HCT116 (cell line): ENCODE measurements around the gene SNTB2. TPM values are rescaled to one million over a fixed set of nuclear protein-coding genes. Genes with fewer than 3 reads are reported as not detected.

Experiments
- ATAC-seq: fragments of 200-7000 bp; cut with Tn5 transposase; 2 replicates; pipeline ENCODE4 v1.9.1; 2020; ENCODE audit warnings: mild to moderate bottlenecking, moderate library complexity
- BruUV-seq: library from RNA; stranded (reverse); fragments of 400-500 nt; replicated peaks from 2 replicates; lab custom pipeline; 2021; lab: Mats Ljungman, UMichigan
- CTCF ChIA-PET: fragments of 300-600 bp; sonication (Branson Sonifier 250); formaldehyde crosslinking; loops from one replicate; lab custom pipeline; 2021; ENCODE audit warnings: antibody characterized with exemption; lab: Charles Lee
- POLR2A ChIA-PET: fragments of 300-600, 350-600 bp; sonication (Branson Sonifier 250); formaldehyde crosslinking; loops from one replicate; lab custom pipeline; 2021; ENCODE audit warnings: antibody characterized with exemption; lab: Charles Lee
- RAD21 ChIA-PET, 2 experiments: fragments of 300-600 bp; sonication (Branson Sonifier 250); formaldehyde crosslinking; loops; one replicate each; lab custom pipeline; 2023; ENCODE audit warnings: low total read pairs in 2 of 2; ENCODE audit not compliant: uncharacterized antibody in 2 of 2, unreplicated experiment in 2 of 2, low non-redundant PET in 1 of 2; lab: Charles Lee
- DNase-seq: peaks from one replicate; pipeline ENCODE4 v3.0.0-alpha.2; 2010; ENCODE audit warnings: low read depth, low spot score
- H2AFZ ChIP-seq: fragments of 200-600 bp; shearing (Covaris generic), sonication (generic); 2 replicates; pipeline ENCODE4 v1.6.1; 2017; ENCODE audit warnings: low read depth, mixed run types, mixed read lengths, antibody characterized with exemption, low read length; ENCODE audit not compliant: poor library complexity, severe bottlenecking
- H3K27ac ChIP-seq: 2 replicates; pipeline ENCODE4 v1.5.1; 2012; ENCODE audit warnings: low read depth, low read length
- H3K27me3 ChIP-seq: fragments of 200-600 bp; sonication (generic); 2 replicates; pipeline ENCODE4 v1.6.1; 2016; ENCODE audit warnings: mixed run types, low read length, mixed read lengths; ENCODE audit not compliant: insufficient read depth
- H3K36me3 ChIP-seq, 2 experiments: fragments of 200-500 bp in 1 of 2; fragments of 200-600 bp in 1 of 2; sonication (Bioruptor generic) in 1 of 2; sonication (generic) in 1 of 2; 2 replicates each; pipeline versions ENCODE4 v1.5.1 to v1.6.1; 2014 to 2016; ENCODE audit warnings: low read length in 2 of 2, inconsistent platforms in 1 of 2, mixed read lengths in 1 of 2, mixed run types in 1 of 2; ENCODE audit not compliant: insufficient read depth in 2 of 2, control insufficient read depth in 1 of 2
- H3K4me1 ChIP-seq, 2 experiments: fragments of 200-600 bp in 1 of 2; sonication (generic) in 1 of 2; 2 replicates each; pipeline versions ENCODE4 v1.5.1 to v1.6.1; 2012 to 2017; ENCODE audit warnings: low read length in 2 of 2, inconsistent platforms in 1 of 2, mild to moderate bottlenecking in 1 of 2, mixed read lengths in 1 of 2, mixed run types in 1 of 2, moderate library complexity in 1 of 2; ENCODE audit not compliant: insufficient read depth in 2 of 2, control insufficient read depth in 1 of 2
- H3K4me2 ChIP-seq: fragments of 200-600 bp; sonication (generic); 2 replicates; pipeline ENCODE4 v1.6.1; 2017; ENCODE audit warnings: mixed run types, low read length, mixed read lengths
- H3K4me3 ChIP-seq, 2 experiments: fragments of 200-600 bp in 1 of 2; sonication (generic) in 1 of 2; replicated peaks in 1 of 2; 2 replicates each; pipeline ENCODE4 v1.5.1; 2011 to 2016; ENCODE audit warnings: low read length in 2 of 2, control low read depth in 1 of 2, low read depth in 1 of 2, mild to moderate bottlenecking in 1 of 2, mixed read lengths in 1 of 2, mixed run types in 1 of 2
- H3K79me2 ChIP-seq: fragments of 200-600 bp; sonication (generic); 2 replicates; pipeline ENCODE4 v1.6.1; 2017; ENCODE audit warnings: mild to moderate bottlenecking, mixed run types, low read length, moderate library complexity, mixed read lengths; ENCODE audit not compliant: insufficient read depth
- H3K9ac ChIP-seq: fragments of 200-600 bp; sonication (generic); 2 replicates; pipeline ENCODE4 v1.6.1; 2016; ENCODE audit warnings: low read length, mixed read lengths
- H3K9me2 ChIP-seq: fragments of 200-600 bp; sonication (generic), shearing (Covaris generic); 2 replicates; pipeline ENCODE4 v1.6.1; 2017; ENCODE audit warnings: mixed run types, mild to moderate bottlenecking, moderate library complexity; ENCODE audit not compliant: insufficient read depth
- H3K9me3 ChIP-seq, 2 experiments: fragments of 200-500 bp in 1 of 2; fragments of 200-600 bp in 1 of 2; sonication (Bioruptor generic) in 1 of 2; sonication (generic) in 1 of 2; 2 replicates each; pipeline ENCODE4 v1.6.1; 2014 to 2017; ENCODE audit warnings: low read length in 2 of 2, mixed read lengths in 2 of 2, inconsistent platforms in 1 of 2, low read depth in 1 of 2, mild to moderate bottlenecking in 1 of 2, mixed run types in 1 of 2, moderate library complexity in 1 of 2; ENCODE audit not compliant: control insufficient read depth in 1 of 2, insufficient read depth in 1 of 2
- H4K20me1 ChIP-seq: fragments of 200-600 bp; sonication (generic), shearing (Covaris generic); 2 replicates; pipeline ENCODE4 v1.6.1; 2017; ENCODE audit warnings: mixed run types, mild to moderate bottlenecking, moderate library complexity; ENCODE audit not compliant: insufficient read depth
- CBX3 ChIP-seq: IDR thresholded peaks from 2 replicates; pipeline ENCODE4 v1.6.1; 2012; ENCODE audit warnings: low read depth
- CEBPB ChIP-seq: IDR thresholded peaks from 2 replicates; pipeline ENCODE4 v1.6.1; 2012; ENCODE audit warnings: low read depth
- CTCF ChIP-seq, 3 experiments: fragments of 200-600 bp in 1 of 3; sonication (generic) in 1 of 3; IDR thresholded peaks in 2 of 3; conservative IDR thresholded peaks in 1 of 3; 2 replicates each; pipeline ENCODE4 v1.5.1; 2012 to 2017; ENCODE audit warnings: low read depth in 2 of 3, low read length in 2 of 3, antibody characterized with exemption in 1 of 3, borderline replicate concordance in 1 of 3, control low read depth in 1 of 3, mild to moderate bottlenecking in 1 of 3, mixed read lengths in 1 of 3, mixed run types in 1 of 3, moderate library complexity in 1 of 3; ENCODE audit not compliant: insufficient read depth in 1 of 3
- EGR1 ChIP-seq: IDR thresholded peaks from 2 replicates; pipeline ENCODE4 v1.6.1; 2012; ENCODE audit warnings: low read depth
- ELF1 ChIP-seq: IDR thresholded peaks from 2 replicates; pipeline ENCODE4 v1.6.1; 2012; ENCODE audit warnings: low read depth, borderline replicate concordance
- EZH2 ChIP-seq: fragments of 200-600 bp; sonication (generic); IDR thresholded peaks from 2 replicates; pipeline ENCODE4 v1.6.1; 2017; ENCODE audit warnings: antibody characterized with exemption, mixed run types
- EZH2phosphoT487 ChIP-seq: fragments of 200-600 bp; IDR thresholded peaks from 2 replicates; pipeline ENCODE4 v1.6.1; 2018; ENCODE audit warnings: antibody characterized with exemption, borderline replicate concordance
- FOSL1 ChIP-seq: IDR thresholded peaks from 2 replicates; pipeline ENCODE4 v1.6.1; 2012; ENCODE audit warnings: low read depth
- JUND ChIP-seq: IDR thresholded peaks from 2 replicates; pipeline ENCODE4 v1.6.1; 2012
- POLR2A ChIP-seq: IDR thresholded peaks from 2 replicates; pipeline ENCODE4 v1.7.0; 2011; ENCODE audit warnings: borderline replicate concordance; ENCODE audit not compliant: insufficient read depth, insufficient read length; ENCODE audit errors: extremely low read depth
- POLR2AphosphoS5 ChIP-seq: IDR thresholded peaks from 2 replicates; pipeline ENCODE4 v1.6.1; 2011; ENCODE audit warnings: mild to moderate bottlenecking, low read depth, low read length, moderate library complexity
- SP1 ChIP-seq: IDR thresholded peaks from 2 replicates; pipeline ENCODE4 v1.6.1; 2012; ENCODE audit warnings: low read depth
- SRF ChIP-seq: IDR thresholded peaks from 2 replicates; pipeline ENCODE4 v1.6.1; 2012; ENCODE audit warnings: low read depth
- TCF7L2 ChIP-seq: IDR thresholded peaks from 2 replicates; pipeline ENCODE4 v1.7.0; 2011; ENCODE audit warnings: borderline replicate concordance, inconsistent platforms; ENCODE audit not compliant: insufficient read depth, insufficient read length; ENCODE audit errors: extremely low read depth
- YY1 ChIP-seq: IDR thresholded peaks from 2 replicates; pipeline ENCODE4 v1.6.1; 2011; ENCODE audit warnings: low read length, low read depth, moderate library complexity, mild to moderate bottlenecking; ENCODE audit not compliant: insufficient replicate concordance; ENCODE audit errors: extremely low read depth
- ZBTB33 ChIP-seq: IDR thresholded peaks from 2 replicates; pipeline ENCODE4 v1.6.1; 2011; ENCODE audit warnings: mild to moderate bottlenecking, low read length, moderate library complexity; ENCODE audit not compliant: insufficient replicate concordance; ENCODE audit errors: extremely low read depth
- ZFX ChIP-seq: fragments of 450-650 bp; IDR thresholded peaks from 2 replicates; pipeline ENCODE4 v1.6.1; 2017
- ZNF274 ChIP-seq: fragments of 200-500 bp; sonication (Bioruptor generic); IDR thresholded peaks from 2 replicates; pipeline ENCODE4 v1.6.1; 2014; ENCODE audit warnings: mild to moderate bottlenecking, low read depth, low read length, inconsistent platforms
- intact Hi-C: fragments of 100-400 bp; cut with micrococcal nuclease; formaldehyde crosslinking; loops from 2 replicates; pipeline ENCODE4 v1.10.0; 2022
- total RNA-seq: library from RNA; stranded (reverse); gene quantifications from one replicate; pipeline ENCODE4 v1.2.1, GENCODE V29; 2021; ENCODE audit not compliant: unreplicated experiment

SNTB2 gene
- total RNA-seq, 1 experiment from 2014 or later: 38.1 TPM

GRCh38 chr16:69348222-69348621, 161.3 kb downstream of the SNTB2 start:
- Histone ChIP-seq H3K4me3 (no peak overlapping the region), H4K20me1 (no peaks in the 10 kb centered on the region; the same call in 1 of the 2 replicates), H2AFZ (no peak overlapping the region), H3K4me1 (peaks cover 0 to 10% of the 10 kb centered on the region in 2 experiments; a peak in 2 of 4 replicates), H3K79me2 (peaks cover 10% of the 10 kb centered on the region), H3K27ac (no peak overlapping the region), H3K9me2 (no peaks in the 10 kb centered on the region), H3K4me2 (no peak overlapping the region), H3K36me3 (peaks cover 9 to 16% of the 10 kb centered on the region in 2 experiments; a peak in 2 of 4 replicates), H3K9ac (no peak overlapping the region), H3K9me3 (no peaks in the 10 kb centered on the region), H3K27me3 (no peaks in the 10 kb centered on the region)
- ATAC-seq (no peak), DNase-seq (no peak)
- TF ChIP-seq ZFX: no peak
- TF ChIP-seq ZBTB33: no peak
- TF ChIP-seq SP1: no peak
- TF ChIP-seq YY1: no peak
- TF ChIP-seq EGR1: no peak
- TF ChIP-seq SRF: no peak
- no peak for TF ChIP-seq POLR2A
- ChIA-PET RAD21 (no interaction called here), CTCF (no interaction called here), POLR2A (interaction anchor here (0.6 kb wide), 1 partner anchor 379 kb away, joined by 3 read pairs; no protein-coding TSS in a partner anchor)
- intact Hi-C loops: no loop called here
- BruUV-seq: no TSS peak

- Histone ChIP-seq H3K4me1 (peaks cover 0 to 10% of the 10 kb centered on the region in 2 experiments; a peak in 2 of 4 replicates), H2AFZ (no peak overlapping the region), H3K9me3 (no peaks in the 10 kb centered on the region), H3K9me2 (no peaks in the 10 kb centered on the region), H4K20me1 (no peaks in the 10 kb centered on the region), H3K4me2 (no peak overlapping the region), H3K9ac (no peak overlapping the region), H3K79me2 (no peaks in the 10 kb centered on the region), H3K27ac (no peak overlapping the region), H3K36me3 (peaks cover 7 to 11% of the 10 kb centered on the region in 2 experiments; a peak in 2 of 4 replicates), H3K4me3 (no peak overlapping the region), H3K27me3 (no peaks in the 10 kb centered on the region)
- DNase-seq (no peak), ATAC-seq (no peak)
- BruUV-seq: no TSS peak
- POLR2A ChIA-PET: no interaction called here
- CTCF ChIA-PET: no interaction called here
- RAD21 ChIA-PET: no interaction called here
- intact Hi-C loops: no loop called here
- TF ChIP-seq ZFX (no peak), ELF1 (no peak), TCF7L2 (no peak), CEBPB (no peak), ZNF274 (no peak), EZH2phosphoT487 (no peak), YY1 (no peak), FOSL1 (no peak), CTCF (IDR thresholded peaks at IDR 0.05 in 2 of 3, conservative IDR thresholded peaks at IDR 0.05 in 1 of 3; ENCODE audit: borderline replicate concordance in 1 of 3, insufficient read depth in 1 of 3, low read depth in 2 of 3, low read length in 2 of 3) (no peak), CBX3 (no peak), EZH2 (no peak), SRF (no peak), POLR2AphosphoS5 (no peak), JUND (no peak)
Observed at GRCh38 chr16:69349536-69349935, 162.6 kb downstream of the SNTB2 start.
